ENCODE data around the gene CDK2AP2.
"Not testable (repeated sequence)": the region's sequence is repeated elsewhere in the genome, so short reads cannot be mapped to it uniquely, and the experiment has no call there.

CDK2AP2 gene

DNA sequence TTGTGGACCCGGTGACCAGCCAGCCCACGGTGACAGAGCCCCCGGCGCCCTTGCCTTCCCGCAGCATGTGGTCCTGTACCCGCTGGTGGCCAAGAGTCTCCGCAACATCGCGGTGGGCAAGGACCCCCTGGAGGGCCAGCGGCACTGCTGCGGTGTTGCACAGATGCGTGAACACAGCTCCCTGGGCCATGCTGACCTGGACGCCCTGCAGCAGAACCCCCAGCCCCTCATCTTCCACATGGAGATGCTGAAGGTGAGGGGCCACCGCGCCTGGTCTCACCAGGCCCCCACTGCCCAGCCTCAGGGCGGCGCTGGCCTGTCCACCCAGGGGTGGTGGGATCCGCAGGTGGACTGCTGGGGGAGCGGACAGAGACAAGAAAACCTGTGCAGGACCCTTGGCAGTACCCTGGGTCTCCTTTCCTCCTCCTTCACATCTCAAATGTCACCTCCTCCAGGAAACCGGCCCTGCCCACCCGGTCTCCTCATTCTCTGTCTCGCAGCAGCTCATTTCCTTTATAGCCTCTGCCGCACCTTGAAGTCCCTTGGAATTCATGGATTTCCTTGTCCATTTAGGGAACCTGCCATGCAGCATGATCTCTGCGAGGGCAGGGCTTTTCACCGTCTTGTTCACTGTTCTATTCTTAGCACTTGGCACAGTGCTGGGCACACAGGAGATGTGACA is 18.6 kb downstream of the CDK2AP2 start:
- DNase-seq: no peak

DNA sequence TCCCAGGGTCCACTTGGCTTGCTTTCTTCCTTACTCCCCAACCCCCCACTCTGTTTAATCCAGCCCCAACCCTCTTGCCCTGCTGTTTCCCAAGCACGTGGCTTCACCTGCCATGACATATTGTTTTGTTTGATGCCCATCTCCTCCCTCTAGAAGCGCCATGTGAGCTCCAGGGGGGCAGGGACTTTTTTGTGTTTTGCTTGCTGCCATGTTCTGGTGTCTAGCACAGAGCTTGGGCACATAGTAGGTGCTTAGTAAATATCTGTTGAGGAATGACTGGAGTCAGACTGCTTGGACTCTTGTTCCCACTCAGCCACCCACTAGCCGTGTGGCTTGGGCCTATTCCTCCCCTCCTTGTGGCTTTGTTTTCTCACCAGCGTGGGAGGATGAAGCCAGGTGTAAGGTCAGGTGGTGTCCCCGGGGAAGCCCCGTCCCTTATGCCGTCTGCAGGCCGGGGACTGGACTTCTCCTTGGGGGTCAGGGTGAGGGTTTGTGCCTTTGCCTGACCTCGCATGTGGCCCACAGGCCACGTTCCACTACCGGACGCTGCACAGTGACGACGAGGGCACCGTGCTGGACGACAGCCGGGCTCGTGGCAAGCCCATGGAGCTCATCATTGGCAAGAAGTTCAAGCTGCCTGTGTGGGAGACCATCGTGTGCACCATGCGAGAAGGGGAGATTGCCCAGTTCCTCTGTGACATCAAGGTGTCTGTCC is 21.3 kb downstream of the CDK2AP2 start:
- DNase-seq: no peak

DNA sequence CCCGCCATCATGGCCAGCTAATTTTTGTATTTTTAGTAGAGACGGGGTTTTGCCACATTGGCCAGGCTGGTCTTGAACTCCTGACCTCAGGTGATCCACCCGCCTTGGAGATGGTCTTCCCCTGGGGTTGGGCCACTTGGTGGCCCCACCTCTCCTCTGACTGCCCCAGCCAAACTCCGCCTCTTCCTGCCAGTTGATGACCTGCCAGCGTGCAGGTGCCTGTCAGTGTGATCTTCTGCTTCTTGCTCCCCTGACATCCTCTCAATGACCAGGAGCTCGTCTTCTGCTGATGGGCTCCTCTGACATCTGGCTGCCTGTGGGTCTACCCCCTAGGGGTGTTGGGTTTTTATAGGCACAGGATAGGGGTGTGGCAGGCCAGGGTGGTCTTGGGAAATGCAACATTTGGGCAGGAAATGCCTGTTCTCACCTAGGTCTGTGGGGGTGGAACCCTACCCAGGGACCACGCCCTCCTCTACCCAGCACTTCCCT is 22.0 kb downstream of the CDK2AP2 start:
- DNase-seq: not testable (repeated sequence)

DNA sequence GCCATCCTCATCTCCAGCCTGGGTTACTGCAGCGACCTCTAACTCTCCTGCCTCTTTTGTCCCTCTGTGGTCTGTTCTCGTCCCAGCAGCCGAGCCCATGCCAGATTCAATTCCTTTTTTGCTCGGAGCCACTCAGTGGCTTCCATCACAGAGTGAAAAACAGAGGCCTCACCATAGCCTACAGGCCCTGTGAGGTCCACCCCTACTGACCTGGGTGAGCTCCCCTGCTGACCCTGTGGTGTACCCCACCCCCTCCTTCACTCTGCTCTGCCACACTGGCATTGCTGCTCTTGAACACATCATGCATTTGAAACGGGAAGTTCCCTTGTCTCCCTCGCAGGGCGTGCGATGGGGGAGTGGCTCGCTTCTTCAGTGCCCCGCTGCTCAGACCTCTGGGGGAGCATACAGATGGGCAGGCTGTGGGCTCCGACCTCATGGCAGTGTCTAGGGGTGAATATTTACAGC is 23.1 kb downstream of the CDK2AP2 start:
- peak; percentile 55 to 71 for DNase-seq

DNA sequence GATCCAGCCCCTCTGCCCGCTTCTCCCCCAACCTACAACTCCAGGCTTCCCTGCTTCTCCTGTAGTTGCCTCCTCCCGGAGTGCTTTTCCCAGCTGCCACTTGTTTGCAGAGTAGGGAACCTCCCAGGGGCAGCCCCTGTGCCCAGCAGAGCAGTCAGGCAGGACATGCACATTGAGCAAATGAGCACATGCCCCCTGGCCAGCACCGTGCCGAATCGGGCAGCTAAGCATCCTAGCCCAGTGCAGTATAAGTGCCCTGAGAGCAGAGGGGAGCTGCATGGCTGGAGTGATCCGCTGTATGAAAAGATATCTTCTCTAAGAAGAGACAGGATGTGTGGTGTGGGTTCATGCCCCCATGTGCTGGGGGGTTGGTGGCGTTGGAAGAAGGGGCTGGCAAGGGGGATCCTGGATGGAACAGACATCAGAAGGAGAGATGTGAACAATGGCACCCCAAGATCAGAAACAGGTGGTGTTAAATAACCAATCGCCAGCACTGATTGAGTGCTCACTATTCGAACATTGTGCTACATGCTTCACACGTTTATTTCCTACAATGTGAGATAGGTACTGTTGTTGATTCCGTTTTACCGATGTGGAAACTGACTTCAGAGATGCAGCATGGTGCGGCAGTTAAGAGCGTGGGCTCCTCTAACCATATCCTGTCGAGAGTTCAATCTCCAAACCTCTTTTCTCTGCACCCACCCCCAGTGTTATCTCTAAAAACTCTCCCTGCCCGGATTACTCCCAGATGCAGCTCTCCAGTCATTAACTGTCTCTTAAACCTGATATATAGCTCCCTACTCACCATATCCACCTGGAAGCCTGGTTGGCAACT is 23.9 kb downstream of the CDK2AP2 start:
- DNase-seq: no peak

DNA sequence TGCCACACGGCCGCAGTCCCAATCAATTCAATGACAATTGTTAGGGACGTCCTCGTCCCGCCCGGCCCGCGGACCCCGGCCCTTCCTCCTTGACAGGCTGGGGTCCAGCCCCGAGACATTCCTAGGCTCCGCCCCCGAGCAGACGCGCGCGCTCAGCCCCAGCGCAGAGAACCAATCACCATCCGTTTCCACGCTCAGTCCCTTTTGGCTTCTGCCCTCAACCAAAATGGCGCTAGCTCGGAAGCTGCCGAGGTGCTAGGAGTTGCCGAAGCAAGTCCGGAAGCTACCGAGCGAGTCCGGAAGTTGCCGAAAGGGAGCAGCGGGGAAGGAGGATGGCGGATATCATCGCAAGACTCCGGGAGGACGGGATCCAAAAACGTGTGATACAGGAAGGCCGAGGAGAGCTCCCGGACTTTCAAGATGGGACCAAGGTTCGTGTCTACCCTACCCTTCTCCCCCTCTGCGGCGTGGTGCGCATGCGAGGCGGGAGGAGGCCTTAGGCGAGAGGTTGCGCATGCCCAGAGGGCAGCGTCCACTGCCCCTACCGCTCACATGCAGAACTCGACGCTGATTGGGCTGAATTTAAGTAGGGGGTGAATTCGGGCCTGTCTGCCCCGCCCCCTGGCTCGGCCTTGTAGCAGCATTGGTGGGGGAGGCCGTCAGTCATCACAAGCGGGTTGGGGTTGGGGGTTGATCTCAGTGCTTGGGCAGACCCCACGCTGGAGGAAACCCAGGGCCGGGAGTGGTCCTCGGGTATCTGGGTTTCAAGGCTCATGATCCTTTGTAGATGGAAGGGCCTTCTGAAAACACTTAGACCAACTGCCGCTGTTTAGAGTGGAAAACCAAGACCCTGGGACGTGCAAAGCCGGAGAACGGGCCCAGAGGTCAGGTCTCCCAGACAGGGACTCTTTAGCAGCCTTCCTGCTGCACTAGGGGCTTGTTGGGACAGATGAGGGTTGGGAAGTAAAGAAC is 24.8 kb downstream of the CDK2AP2 start, which contains the start of gene AIP:
Gene AIP, plus strand, starts transcription at position 200 of the 972 bp plus-strand sequence. Its CDS starts 133 bp downstream, at position 333.
- peak; percentile 92 to 95 for DNase-seq

DNA sequence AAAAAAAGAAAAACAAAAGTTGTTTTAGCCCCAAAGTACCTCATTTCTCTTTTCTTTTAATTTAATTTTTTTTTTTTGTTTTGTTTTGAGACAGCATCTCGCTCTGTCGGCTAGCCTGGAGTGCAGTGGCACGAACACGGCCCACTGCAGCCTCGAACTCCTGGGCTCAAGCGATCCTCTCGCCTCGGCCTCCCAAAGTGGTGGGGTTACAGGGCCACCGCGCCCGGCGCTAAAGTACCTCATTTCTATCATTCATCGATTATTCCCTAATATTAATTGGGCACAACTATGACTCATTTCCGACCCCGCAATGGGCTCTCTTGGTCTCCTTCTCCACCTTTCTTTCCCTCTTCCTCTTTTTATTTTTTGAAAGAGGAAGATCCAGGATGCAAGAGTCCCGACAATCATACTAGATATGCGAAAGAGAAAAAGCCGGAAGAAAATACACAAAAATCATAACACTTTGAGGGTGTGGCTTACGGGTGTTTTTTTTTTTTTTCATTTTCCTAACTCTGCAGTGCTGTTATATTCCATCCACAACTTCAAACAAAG is 25.6 kb downstream of the CDK2AP2 start:
- DNase-seq: peak; percentile 66 to 70

DNA sequence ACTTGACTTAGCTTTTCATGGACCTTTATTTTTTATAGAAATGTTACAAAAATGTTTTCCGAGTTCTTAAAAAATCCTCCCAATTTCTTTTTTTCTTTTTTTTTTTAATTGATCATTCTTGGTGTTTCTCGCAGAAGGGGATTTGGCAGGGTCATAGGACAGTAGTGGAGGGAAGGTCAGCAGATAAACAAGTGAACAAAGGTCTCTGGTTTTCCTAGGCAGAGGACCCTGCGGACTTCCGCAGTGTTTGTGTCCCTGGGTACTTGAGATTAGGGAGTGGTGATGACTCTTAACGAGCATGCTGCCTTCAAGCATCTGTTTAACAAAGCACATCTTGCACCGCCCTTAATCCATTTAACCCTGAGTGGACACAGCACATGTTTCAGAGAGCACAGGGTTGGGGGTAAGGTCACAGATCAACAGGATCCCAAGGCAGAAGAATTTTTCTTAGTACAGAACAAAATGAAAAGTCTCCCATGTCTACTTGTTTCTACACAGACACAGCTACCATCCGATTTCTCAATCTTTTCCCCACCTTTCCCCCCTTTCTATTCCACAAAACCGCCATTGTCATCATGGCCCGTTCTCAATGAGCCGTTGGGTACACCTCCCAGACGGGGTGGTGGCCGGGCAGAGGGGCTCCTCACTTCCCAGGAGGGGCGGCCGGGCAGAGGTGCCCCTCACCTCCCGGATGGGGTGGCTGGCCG is 30.5 kb downstream of the CDK2AP2 start:
- not testable (repeated sequence) for DNase-seq

DNA sequence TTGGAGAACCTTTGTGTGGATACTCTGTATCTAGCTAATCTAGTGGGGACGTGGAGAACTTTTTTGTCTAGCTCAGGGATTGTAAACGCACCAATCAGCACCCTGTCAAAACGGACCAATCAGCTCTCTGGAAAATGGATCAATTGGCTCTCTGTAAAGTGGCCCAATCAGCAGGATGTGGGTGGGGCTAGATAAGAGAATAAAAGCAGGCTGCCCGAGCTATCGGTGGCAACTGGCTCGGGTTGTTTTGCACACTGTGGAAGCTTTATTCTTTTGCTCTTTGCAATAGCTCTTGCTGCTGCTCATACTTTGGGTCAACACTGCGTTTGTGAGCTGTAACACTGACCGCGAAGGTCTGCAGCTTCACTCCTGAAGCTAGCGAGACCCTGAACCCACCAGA is 31.3 kb downstream of the CDK2AP2 start:
- not testable (repeated sequence) for DNase-seq

DNA sequence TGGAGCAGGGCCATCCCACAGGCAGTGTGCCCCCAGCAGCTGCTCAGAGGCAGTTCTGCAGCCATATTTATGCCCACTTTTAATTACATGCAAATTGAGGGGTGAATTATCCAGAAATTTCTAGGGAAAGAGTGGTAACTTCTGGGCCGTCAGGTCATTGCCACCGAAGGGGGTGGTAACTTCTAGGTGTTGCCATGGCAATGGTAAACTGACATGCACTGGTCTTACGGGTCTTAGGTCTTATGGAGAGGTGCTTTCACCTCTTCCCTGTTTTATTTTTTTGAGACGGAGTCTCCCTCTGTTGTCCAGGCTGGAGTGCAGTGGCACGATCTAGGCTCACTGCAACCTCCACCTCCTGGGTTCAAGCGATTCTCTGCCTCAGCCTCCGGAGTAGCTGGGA is 35.1 kb downstream of the CDK2AP2 start:
- DNase-seq: no peak

DNA sequence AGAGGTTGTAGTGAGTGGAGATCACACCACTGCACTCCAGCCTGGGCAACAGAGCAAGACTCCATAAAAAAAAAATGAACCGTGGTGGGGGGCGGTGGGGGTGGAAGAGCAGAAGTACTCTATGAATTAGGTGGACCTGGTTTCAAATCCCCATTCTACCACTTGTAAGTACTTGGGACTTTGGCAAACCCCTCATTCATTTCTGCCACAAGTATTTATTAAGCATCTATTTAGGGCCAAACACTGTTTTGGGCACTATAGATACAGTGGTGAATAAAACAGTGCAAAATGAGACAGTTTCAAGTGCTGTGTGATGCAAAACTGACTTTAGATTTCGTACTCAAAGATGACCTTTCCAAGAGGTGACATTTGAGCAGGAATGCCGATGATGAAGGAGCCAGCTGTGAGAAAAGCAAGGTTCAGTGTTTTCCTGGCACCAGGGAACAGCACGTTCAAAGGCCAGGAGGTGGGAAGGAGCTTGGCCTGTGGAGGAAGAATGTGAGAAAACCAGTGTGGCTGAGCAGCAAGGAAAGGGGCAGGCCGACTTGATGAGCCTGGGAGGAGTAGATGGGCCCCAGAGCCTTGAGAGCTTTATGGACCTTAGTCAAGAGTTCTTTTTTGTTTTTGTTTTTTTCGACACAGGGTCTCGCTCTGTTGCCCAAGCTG is 37.5 kb downstream of the CDK2AP2 start:
- no peak for DNase-seq

DNA sequence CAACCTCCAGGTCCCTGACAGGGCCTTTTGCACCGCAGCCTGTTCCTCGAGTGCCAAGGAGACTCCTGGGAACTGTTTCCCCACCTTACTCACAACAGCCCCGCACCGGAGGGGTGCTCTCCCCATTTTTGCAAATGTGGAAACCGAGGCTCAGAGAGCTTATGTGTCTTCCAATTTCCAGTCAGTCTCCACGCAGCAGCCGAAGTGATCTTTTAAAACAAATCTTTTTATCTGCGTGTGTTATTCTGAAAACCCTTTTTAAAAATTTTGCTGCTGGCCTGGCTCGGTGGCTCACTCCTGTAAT is 38.5 kb downstream of the CDK2AP2 start:
- DNase-seq: no peak

DNA sequence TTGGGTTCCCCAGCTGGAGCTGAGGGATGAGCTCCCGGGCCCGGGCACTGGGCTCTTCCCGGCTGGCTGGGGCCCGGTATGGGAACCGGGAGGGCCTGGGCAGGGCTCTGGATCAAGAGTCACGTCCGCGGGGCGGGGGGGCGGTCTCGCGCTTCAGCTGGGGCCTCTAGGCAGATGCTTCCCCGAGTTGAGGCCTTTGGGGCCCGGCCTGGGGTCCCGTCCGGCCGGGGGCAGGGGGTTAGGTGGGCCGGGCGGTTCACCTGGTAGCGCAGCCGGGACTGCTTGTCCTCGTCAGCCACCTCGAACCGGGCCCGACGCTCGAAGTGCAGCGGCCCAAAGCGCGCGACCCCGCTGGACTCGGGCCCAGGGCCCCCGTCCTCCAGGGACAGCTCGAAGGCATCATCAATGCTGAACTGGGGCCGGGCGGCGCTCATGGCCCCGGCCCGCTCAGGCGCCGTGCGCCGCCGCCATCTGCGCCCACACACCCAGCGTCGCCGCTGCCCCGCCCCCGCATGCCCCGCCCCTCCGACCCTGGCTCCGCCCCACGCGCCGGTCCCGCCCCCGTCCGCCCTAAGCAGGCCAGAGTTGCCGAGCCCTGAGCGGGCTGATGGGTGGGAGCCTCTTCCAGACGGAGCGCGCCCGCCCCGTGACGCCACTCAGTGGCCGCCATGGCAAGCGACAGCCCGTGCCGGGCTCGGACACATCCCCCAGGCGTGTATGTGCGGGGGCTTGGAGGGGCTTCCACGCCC is 39.0 kb downstream of the CDK2AP2 start, which contains the start of gene TMEM134:
Gene TMEM134, minus strand, starts transcription at position 493 of the 749 bp plus-strand sequence. Its CDS starts 59 bp downstream, at position 434.
- peak; percentile 72 to 76 for DNase-seq

DNA sequence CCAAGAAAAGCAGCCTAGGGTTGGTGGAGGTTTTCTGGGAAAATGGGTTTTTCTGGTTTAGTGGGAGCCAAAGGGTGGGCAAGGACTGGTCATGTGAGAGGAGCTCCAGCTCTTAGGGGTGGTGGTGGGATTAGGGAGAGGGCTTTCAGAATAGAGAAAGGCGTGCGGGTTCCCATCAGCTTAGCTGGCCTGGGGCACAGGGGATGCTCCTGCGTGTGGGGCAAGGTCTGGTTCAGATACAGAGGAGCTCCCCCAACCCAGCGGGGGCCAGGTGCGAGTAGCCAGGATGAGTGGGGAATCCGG is 39.6 kb downstream of the CDK2AP2 start:
- DNase-seq: no peak

DNA sequence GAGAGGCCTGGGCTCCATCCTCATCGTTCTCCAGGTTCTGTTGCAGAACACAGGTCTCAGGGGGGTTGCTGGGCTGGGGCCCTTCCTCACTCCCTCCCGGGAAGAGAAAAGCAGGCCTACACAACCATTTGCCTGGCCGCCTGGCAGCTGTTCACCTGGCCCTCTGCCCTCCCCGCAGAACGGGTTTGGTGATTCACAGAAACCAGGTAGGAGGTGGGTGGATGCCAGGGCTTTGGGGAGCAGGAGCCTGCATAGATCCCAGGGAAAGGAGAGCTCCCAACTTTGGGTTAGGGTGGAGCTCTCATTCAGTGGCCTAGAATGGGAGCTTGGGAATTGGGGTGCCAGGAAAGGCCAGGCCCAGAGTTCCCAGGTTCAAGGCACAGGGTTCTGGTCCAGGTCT is 39.9 kb downstream of the CDK2AP2 start:
- no peak for DNase-seq

DNA sequence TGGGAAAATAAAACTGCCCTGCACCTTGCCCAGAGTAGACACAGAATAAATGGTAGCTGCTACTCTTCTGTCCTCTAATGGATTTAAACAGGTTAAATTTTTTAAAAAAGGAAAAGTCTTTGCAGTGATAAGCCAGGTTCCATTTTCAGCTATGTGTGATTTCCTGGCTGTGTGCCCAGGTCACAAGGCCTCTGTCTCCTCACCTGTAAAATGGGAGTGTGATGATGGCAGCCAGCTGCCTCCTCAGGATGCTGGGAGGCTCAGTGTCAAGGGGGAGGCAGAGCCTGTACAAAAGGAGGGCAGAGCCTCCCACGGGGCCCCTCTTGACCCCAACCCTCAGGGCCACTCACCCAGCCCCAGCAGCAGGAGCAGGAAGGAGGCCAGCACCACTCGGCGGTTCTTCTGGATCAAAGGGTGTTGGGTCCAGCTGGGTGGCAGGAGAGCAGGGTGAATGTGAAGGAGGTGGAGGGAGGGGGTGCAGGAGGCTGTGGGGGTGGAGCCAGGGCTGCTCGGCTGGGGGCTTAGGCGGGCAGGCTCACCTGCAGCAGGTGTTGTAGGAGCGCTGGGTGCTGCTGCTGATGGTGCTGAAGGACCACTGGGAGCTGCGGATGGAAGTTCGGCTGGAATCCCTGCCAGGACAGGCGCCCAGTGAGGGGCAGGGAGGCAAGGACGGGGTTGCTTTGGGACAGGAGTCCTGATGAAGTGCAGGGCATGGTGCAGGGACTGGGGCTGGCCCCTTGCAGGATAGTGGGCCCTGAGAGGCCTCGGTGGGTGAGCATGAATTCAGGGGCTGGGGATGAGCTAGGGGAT is 40.8 kb downstream of the CDK2AP2 start:
- no peak for DNase-seq

DNA sequence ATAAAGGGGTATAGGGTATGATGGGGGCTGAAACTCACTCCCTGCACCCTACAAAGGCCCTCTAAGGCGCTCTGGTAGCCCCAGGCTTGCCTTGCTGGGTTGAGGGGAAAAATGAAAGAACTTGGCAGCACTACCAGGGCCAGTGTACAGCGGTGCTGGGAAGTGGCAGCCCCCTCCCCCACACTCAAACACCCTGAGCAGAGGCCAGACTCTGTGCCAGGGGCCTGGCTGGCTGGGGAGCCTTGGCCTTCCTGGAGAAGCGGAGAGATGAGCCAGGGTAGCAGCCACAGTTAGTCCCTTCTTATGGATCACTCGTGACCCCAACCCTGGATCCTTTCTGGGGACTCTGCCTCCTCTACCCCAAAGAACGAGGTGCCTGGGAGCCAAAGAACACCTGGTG is 41.6 kb downstream of the CDK2AP2 start:
- no peak for DNase-seq

DNA sequence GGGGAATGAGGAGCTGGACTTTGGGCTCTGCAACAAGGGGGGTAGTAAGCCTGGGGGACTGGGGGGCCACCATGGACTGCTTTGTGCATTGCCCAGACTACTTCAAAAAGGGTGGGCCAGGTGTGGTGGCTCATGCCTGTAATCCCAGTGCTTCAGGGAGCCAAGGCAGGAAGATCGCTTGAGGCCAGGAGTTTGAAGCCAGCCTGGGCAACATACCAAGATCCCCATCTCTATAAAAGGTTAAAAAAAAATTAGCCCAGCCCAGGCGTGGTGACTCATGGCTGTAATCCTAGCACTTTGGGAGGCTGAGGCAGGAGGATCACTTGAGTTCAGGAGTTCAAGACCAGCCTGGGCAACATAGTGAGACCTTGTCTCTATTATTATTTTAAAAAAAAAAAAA is 42.4 kb downstream of the CDK2AP2 start:
- not testable (repeated sequence) for DNase-seq

DNA sequence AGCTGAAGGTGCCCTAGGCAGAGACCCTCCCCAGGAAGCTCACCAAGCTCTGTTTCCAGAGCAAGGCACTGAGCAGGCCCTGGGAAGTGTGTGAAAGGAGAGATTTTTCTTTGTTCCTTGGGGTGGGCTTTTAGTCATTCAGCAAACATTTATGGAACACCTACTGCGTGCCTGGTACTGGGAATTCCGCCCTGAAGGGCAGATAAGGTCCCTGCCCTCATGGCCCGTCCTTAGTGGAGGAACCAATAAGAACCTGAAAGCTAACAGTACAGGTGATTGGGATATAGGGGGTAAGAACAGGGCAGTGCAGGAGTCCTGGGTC is 42.8 kb downstream of the CDK2AP2 start:
- no peak for DNase-seq
